Measurements from ENCODE around the gene NLRP9.

NLRP9 gene

DNA sequence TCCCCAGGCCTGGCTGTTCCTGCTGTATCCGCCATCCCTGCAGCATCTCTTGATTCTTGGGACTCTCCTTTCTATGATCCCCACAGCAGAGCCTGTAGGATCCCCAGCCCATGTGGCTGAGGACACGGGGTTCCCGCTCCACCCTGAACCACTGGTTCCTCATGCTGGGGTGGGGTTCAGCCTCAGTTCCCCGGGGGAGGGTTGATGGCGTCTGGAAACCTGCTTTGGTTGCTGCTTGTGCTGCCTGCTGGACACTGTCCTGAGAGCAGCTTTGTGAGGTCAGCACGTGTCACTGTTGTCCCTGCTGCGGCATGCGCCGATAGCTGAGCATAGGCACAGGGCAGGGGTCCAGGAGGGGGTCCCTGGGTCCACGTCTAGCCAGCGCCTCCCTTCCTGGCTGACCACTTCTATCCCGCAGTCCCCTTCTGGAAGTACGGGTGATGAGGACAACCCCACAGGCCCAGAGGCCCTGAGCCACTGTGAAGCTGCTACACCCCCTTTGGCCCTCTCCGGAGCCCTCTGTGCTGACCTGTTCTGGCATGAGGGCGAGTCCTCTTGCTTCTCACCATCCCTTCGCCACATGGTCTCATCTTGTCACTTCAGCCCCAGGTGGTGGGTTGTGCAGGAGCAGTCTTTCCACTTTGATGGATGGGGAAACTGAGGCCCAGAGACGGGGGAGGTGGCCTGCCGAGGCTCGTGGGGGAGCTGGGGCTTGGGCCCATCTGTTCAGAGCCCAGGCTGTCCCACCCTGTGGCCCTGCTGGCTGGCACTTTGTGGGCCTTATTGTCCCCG is 57.7 kb downstream of the NLRP9 start:
- ATAC-seq (ENCODE audit: low read depth) = no peak
- no peak for DNase-seq (ENCODE audit: low spot score)
- TF ChIP-seq, protein P1, sequence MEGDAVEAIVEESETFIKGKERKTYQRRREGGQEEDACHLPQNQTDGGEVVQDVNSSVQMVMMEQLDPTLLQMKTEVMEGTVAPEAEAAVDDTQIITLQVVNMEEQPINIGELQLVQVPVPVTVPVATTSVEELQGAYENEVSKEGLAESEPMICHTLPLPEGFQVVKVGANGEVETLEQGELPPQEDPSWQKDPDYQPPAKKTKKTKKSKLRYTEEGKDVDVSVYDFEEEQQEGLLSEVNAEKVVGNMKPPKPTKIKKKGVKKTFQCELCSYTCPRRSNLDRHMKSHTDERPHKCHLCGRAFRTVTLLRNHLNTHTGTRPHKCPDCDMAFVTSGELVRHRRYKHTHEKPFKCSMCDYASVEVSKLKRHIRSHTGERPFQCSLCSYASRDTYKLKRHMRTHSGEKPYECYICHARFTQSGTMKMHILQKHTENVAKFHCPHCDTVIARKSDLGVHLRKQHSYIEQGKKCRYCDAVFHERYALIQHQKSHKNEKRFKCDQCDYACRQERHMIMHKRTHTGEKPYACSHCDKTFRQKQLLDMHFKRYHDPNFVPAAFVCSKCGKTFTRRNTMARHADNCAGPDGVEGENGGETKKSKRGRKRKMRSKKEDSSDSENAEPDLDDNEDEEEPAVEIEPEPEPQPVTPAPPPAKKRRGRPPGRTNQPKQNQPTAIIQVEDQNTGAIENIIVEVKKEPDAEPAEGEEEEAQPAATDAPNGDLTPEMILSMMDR (IDR thresholded peaks at IDR 0.05; ENCODE audit: poor library complexity, severe bottlenecking) = no peak
- H3K27ac ChIP-seq (ENCODE audit: poor library complexity, severe bottlenecking) = no peak overlapping the region
- no peaks in the 10 kb centered on the region for H3K27me3 ChIP-seq (ENCODE audit: insufficient read depth, poor library complexity, severe bottlenecking)
- no peak overlapping the region for H3K4me3 ChIP-seq (ENCODE audit: severe bottlenecking)
- peaks cover 16% of the 10 kb centered on the region for H3K4me1 ChIP-seq (ENCODE audit: insufficient read depth, poor library complexity, severe bottlenecking)
- H3K36me3 ChIP-seq (ENCODE audit: low read depth) = peaks cover 91% of the 10 kb centered on the region
- H3K9me3 ChIP-seq (ENCODE audit: severe bottlenecking) = no peaks in the 10 kb centered on the region

DNA sequence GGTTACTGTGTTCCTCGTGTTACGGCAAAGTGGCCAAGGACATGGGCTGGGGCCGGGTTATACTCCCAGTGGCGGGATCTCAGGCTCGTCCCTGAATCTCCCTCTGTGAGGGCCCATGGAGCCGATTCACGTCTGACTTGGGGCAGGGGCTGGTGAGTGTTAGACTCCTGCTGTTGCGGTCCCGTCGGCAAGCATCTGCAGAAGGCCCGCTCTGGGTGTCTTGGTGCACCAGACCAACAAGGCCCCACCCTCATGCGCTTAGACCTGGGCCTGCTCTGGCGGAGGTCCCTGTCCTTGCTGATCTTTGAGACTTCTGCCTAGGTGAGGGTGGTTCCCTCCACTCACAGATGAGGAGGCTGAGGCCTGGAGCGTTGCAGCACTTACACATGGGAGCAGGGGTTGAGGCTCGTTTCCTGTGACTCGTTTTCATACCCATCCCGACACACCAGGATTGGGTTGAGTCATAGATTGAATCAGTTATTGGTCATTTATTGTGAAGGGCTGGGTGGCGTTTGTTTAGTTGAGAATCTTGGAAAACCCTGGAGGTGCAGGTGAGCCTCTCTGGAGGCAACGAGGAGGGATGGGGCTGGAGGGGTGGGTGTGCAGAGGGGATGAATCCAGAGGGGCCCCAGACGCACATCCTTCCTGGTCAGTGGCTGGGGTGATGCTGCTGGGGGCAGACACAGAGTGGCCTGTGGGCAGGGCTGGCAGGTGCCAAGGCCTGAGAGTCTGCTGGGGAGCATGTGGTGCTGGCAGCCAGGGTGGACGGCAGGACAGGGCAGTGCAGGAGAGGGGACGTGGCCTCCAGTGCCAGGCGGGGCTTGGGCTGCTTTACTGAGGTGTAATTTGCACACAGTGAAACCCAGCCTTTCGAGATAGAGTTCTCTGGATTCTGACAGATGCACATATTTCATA is 58.6 kb downstream of the NLRP9 start:
- Histone ChIP-seq H3K27me3 (ENCODE audit: insufficient read depth, poor library complexity, severe bottlenecking) (no peaks in the 10 kb centered on the region), H3K4me1 (ENCODE audit: insufficient read depth, poor library complexity, severe bottlenecking) (peaks cover 16% of the 10 kb centered on the region), H3K27ac (ENCODE audit: poor library complexity, severe bottlenecking) (no peak overlapping the region), H3K36me3 (ENCODE audit: low read depth) (peaks cover 82% of the 10 kb centered on the region), H3K9me3 (ENCODE audit: severe bottlenecking) (no peaks in the 10 kb centered on the region), H3K4me3 (ENCODE audit: severe bottlenecking) (no peak overlapping the region)
- DNase-seq (ENCODE audit: low spot score) = no peak
- TF ChIP-seq, protein P1 (IDR thresholded peaks at IDR 0.05; ENCODE audit: poor library complexity, severe bottlenecking) = no peak
- peak; percentile 30; the same call in 2 of the 3 replicates for ATAC-seq (ENCODE audit: low read depth)

DNA sequence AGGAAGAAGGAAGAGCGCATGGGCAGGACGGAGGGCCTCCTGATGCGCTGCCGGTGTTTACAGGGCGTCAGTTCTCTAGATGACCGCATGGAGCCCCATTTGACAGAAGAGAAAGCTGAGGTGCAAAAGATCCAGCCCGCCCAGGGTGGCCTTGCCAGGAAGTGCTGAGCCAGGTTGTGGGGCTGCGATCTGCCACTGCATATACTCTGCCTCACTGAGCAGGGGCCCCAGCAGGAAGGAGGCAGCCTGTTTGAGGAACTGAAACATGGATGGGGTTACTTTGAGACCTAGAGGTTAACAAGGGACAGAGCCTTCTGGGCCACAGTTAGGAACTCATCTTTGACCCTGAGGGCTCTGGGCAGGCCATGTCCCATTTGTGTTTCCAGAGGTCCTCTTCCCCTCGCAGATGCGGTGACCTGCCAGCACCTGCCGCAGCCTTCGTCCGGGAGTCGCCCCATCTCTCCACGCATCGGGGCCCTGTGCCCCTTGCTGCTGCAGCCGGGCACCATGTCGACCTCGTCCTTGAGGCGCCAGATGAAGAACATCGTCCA is 60.0 kb downstream of the NLRP9 start:
- ATAC-seq (ENCODE audit: low read depth) (no peak), DNase-seq (ENCODE audit: low spot score) (no peak)
- TF ChIP-seq, protein P1 (IDR thresholded peaks at IDR 0.05; ENCODE audit: poor library complexity, severe bottlenecking) = no peak
- Histone ChIP-seq H3K4me3 (ENCODE audit: severe bottlenecking) (no peak overlapping the region), H3K36me3 (ENCODE audit: low read depth) (peaks cover 80% of the 10 kb centered on the region), H3K4me1 (ENCODE audit: insufficient read depth, poor library complexity, severe bottlenecking) (peaks cover 16% of the 10 kb centered on the region), H3K9me3 (ENCODE audit: severe bottlenecking) (no peaks in the 10 kb centered on the region), H3K27ac (ENCODE audit: poor library complexity, severe bottlenecking) (no peak overlapping the region), H3K27me3 (ENCODE audit: insufficient read depth, poor library complexity, severe bottlenecking) (no peaks in the 10 kb centered on the region)

DNA sequence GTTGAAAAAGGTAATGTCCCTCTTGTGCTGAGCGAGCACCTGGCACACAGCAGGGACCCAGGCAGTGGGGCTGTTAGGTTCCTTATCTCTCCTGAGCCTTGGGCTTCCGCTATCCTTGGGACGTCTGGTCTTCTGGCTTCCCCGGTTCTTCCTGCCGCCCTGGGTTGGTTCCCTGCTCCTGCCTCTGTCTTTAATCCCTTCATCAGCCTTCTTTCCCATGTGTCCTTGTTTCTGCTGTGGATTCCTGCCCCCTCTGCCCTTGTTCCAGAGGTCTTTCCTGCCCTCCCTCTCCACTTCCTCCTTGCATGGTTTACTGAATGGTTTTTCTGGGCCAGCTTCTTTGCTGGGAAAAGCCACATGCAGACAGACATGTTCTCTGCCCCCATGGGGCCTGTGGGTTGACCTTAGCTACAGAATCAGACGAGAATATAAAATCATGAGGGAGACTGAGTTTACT is 60.6 kb downstream of the NLRP9 start:
- Histone ChIP-seq H3K36me3 (ENCODE audit: low read depth) (peaks cover 83% of the 10 kb centered on the region), H3K27me3 (ENCODE audit: insufficient read depth, poor library complexity, severe bottlenecking) (no peaks in the 10 kb centered on the region), H3K27ac (ENCODE audit: poor library complexity, severe bottlenecking) (no peak overlapping the region), H3K4me3 (ENCODE audit: severe bottlenecking) (no peak overlapping the region), H3K9me3 (ENCODE audit: severe bottlenecking) (no peaks in the 10 kb centered on the region), H3K4me1 (ENCODE audit: insufficient read depth, poor library complexity, severe bottlenecking) (peaks cover 16% of the 10 kb centered on the region)
- TF ChIP-seq, protein P1 (IDR thresholded peaks at IDR 0.05; ENCODE audit: poor library complexity, severe bottlenecking) = no peak
- ATAC-seq (ENCODE audit: low read depth) (no peak), DNase-seq (ENCODE audit: low spot score) (no peak)

Measured in RWPE2 (cell line).